IMR-90 (cell line): ENCODE data around the gene PLA2G2D.

Experiments used
- BHLHE40 ChIP-seq: fragments of 150-350 bp; IDR thresholded peaks from 2 replicates; pipeline ENCODE4 v1.6.1; 2016; ENCODE audit warnings: mild to moderate bottlenecking, low read depth, low read length
- CEBPB ChIP-seq: IDR thresholded peaks from 2 replicates; pipeline ENCODE4 v1.6.1; 2012; ENCODE audit warnings: low read depth, low read length, improper control_type of control experiment
- CHD1 ChIP-seq: IDR thresholded peaks from 2 replicates; pipeline ENCODE4 v1.6.1; 2012; ENCODE audit warnings: low read depth, low read length, improper control_type of control experiment
- ELK1 ChIP-seq: fragments of 150-350 bp; IDR thresholded peaks from 2 replicates; pipeline ENCODE4 v1.6.1; 2016; ENCODE audit warnings: low read depth, mild to moderate bottlenecking, low read length, moderate library complexity, borderline replicate concordance
- MAZ ChIP-seq: IDR thresholded peaks from 2 replicates; pipeline ENCODE4 v1.6.1; 2012; ENCODE audit warnings: low read depth, mild to moderate bottlenecking, low read length, improper control_type of control experiment, moderate library complexity, borderline replicate concordance
- NFE2L2 ChIP-seq: fragments of 150-350 bp; IDR thresholded peaks from 2 replicates; pipeline ENCODE4 v1.6.1; 2016; ENCODE audit warnings: low read depth, mild to moderate bottlenecking, low read length
- POLR2A ChIP-seq: IDR thresholded peaks from 2 replicates; pipeline ENCODE4 v1.6.1; 2012; ENCODE audit warnings: mild to moderate bottlenecking, low read depth, low read length
- RAD21 ChIP-seq: IDR thresholded peaks from 2 replicates; pipeline ENCODE4 v1.6.1; 2012; ENCODE audit warnings: low read length, improper control_type of control experiment
- RCOR1 ChIP-seq: IDR thresholded peaks from 2 replicates; pipeline ENCODE4 v1.6.1; 2012; ENCODE audit warnings: mild to moderate bottlenecking, low read length, improper control_type of control experiment; ENCODE audit not compliant: insufficient replicate concordance
- USF2 ChIP-seq: fragments of 150-350 bp; IDR thresholded peaks from 2 replicates; pipeline ENCODE4 v1.6.1; 2017; ENCODE audit warnings: mild to moderate bottlenecking, antibody characterized with exemption, low read length, low read depth
- TF ChIP-seq, protein P1 (sequence below): conservative IDR thresholded peaks from 2 replicates; pipeline ENCODE4 v1.5.1; 2012; ENCODE audit warnings: mild to moderate bottlenecking, low read depth, low read length, improper control_type of control experiment

DNA sequence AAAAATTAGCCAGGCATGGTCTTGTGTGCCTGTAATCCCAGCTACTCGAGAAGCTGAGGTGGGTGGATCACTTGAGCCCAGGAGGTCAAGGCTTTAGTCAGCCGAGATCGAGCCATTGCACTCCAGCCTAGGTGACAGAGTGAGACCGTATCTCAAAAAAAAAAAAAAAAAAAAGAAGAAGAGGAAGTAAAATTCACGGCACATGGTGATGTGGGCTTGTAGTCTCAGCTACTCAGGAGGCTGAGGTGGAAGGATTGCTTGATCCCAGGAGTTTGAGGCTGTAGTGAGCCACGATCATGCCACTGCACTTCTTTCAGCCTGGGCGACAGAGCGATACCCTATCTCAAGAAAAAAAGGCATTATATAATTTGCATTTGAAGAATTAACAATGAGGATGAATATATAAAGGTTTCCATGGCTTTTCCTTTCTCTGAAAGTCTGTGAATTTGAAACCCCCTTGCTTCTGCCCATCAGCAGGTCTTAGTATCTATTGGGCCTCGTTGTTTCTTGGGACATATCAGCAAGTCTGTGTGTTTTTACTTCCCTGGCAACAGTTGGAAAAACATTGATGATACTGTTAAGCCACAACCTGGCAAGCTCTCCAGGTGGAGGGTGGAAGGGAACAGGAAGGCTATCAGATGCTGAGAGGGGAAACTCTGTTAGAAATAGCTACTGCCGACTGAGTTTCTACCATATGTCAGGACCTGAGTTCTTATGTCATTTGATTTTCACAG lies 4.6 kb upstream of the PLA2G2D start:
- TF ChIP-seq, protein P1, sequence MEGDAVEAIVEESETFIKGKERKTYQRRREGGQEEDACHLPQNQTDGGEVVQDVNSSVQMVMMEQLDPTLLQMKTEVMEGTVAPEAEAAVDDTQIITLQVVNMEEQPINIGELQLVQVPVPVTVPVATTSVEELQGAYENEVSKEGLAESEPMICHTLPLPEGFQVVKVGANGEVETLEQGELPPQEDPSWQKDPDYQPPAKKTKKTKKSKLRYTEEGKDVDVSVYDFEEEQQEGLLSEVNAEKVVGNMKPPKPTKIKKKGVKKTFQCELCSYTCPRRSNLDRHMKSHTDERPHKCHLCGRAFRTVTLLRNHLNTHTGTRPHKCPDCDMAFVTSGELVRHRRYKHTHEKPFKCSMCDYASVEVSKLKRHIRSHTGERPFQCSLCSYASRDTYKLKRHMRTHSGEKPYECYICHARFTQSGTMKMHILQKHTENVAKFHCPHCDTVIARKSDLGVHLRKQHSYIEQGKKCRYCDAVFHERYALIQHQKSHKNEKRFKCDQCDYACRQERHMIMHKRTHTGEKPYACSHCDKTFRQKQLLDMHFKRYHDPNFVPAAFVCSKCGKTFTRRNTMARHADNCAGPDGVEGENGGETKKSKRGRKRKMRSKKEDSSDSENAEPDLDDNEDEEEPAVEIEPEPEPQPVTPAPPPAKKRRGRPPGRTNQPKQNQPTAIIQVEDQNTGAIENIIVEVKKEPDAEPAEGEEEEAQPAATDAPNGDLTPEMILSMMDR = no peak
- TF ChIP-seq RAD21 = no peak
- no peak for TF ChIP-seq POLR2A
- no peak for TF ChIP-seq RCOR1
- TF ChIP-seq MAZ = no peak
- TF ChIP-seq BHLHE40 = no peak
- no peak for TF ChIP-seq CEBPB
- no peak for TF ChIP-seq USF2
- no peak for TF ChIP-seq ELK1
- no peak for TF ChIP-seq NFE2L2
- no peak for TF ChIP-seq CHD1
